GM19193 (cell line): ENCODE data around the gene TTF2.

Experiments
- POLR2A ChIP-seq: IDR thresholded peaks from 4 replicates; pipeline ENCODE4 v1.6.1; 2011; ENCODE audit not compliant: insufficient read depth, insufficient read length; ENCODE audit errors: extremely low read depth

Gene TTF2

GRCh38 chr1:117033772-117034171 lies 26.4 kb upstream of the TTF2 start:
- no peak for TF ChIP-seq POLR2A

DNA sequence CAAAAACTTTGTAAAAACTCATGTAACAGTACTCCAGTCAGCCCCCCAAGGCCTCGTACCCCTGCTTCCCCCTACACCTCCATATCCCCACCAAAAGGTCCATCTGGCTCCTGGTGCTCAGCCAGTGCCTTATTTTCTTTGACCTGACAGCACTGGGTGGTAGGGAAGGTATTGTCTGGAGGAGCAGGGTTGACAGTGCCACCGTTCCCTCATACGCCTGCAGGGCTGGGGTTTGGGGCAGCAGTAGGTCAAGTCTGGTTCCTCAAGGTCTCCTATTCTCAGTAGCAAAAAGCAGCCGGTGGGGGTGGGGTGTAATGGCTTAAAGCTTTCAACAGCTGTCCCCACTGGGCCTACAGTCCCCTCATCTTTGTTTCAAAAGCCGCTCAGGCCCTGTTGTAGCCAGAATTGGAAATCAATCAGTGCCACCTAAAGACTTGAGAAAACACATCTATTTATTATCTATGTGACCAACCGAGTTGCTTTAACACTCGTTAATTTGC lies 25.3 kb upstream of the TTF2 start:
- TF ChIP-seq POLR2A, result no peak

DNA sequence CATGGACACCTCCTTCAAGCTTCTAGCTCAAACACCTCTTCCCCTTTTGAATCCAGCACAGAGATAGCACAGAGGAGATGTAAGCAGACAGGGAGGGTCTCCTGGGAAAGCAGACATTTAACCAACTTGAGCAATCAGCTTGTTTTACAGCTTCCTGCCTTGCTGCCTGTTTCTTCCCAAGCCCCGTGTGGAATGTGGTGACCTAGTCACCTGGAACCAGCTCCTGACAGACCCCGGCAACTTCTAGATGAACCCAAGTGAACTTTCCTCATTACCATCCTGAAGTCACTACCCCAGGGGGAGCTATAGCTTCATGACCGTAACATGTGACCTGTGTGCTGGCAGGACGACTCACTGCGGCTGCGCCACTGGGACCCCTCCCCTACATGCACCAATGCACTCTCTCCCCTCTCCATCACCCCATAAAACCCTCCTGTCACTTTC lies 24.1 kb upstream of the TTF2 start:
- TF ChIP-seq POLR2A, result no peak

GRCh38 chr1:117037802-117038201 lies 22.3 kb upstream of the TTF2 start:
- TF ChIP-seq POLR2A, result no peak

DNA sequence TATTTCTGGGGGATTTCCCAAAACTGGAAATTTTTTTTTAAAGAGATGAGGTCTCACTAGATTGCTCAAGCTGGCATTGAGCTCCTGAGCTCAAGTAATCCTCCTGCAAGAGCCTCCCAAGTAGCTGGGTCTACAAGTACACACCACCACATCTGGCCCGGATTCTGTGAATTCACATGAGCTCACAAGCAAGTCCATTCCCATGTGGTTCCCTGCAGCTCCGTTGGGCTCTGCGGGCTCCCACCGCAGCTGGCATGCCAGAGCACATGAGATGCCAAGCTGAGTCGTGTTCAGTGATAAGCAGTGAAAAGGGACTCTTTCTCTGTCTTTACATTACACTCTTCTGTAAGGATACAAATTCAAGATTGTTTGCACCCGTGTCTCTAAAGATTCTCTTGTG lies 21.9 kb upstream of the TTF2 start:
- TF ChIP-seq POLR2A, result no peak

GRCh38 chr1:117044217-117044616 lies 15.9 kb upstream of the TTF2 start:
- TF ChIP-seq POLR2A, result no peak

DNA sequence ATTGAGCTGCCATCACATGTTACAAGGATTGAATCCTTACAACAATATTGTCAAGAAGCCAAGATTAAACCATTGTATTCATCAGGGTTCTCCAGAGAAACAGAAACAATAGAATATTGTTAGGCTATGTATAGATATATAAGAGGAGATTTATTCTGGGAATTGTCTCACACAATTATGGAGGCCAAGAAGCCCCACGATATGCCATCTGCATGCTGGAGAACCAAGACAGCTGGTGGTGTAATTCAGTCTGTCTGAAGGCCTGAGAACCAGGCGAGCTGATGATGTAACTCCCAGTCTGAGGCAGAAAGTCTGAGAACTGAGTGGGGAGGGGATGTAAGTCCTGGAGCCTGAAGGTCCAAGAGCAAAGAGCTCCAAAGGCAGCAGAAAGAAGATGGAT lies 14.5 kb upstream of the TTF2 start:
- no peak for TF ChIP-seq POLR2A

- no peak for TF ChIP-seq POLR2A
Measured at GRCh38 chr1:117046781-117047180, 13.3 kb upstream of the TTF2 start.

- TF ChIP-seq POLR2A, result no peak
Measured at GRCh38 chr1:117047271-117047670, 12.9 kb upstream of the TTF2 start.

DNA sequence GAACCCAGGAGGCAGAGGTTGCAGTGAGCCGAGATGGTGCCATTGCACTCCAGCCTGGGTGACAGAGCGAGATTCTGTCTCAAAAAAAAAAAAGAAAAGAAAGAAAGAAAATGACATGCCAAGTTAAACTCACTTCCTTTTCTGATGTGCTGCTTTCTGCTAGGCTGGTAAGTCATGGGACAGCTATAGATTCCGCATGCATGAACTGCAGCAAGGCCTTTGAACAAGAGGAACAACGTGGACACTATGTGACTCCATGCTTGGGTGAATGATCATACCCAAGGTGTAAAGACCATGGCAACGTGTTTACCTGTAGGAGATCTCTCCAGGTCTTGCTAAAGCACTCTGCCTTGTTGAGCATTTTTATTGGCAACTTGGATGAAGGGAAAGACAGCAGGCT lies 10.3 kb upstream of the TTF2 start:
- TF ChIP-seq POLR2A, result no peak

GRCh38 chr1:117051224-117052064 lies 8.7 kb upstream of the TTF2 start:
- TF ChIP-seq POLR2A, result no peak

- TF ChIP-seq POLR2A, result no peak
Measured at GRCh38 chr1:117054068-117054467, 6.1 kb upstream of the TTF2 start.

DNA sequence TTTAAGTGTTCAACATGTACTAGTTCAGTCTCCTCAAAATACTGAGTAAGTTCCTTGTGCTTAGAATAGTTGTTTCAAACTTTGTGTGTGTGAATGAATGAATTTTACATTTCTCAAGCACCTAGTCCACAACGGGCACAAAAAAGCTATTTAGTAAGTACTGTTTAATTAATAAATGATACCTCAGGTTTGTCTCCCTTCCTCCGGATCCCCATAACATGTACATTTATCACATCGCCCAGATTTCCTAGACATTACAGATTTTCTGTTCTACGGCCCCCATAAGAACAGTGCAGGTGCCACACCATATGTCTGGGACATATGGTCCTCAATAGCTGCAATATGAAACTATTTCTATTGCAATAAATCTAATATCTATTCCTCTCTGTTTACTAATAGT lies 1.3 kb upstream of the TTF2 start:
- TF ChIP-seq POLR2A, result no peak

DNA sequence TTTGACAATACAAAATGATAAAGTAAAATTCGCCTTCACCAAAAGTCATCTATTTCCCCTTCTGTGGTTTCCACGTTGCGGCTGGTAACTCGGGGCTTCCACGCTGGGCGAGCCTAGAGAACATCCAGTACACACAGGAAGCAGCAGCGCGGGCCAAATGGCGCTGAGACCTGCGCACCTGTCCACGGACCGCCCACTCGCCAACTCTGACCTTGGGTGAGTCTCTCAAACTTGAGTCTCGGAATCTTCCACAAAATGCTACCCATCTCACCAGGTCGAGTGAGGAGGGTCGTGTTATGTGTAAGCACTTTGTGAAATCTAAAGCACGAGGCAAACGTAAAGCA lies 820 bp upstream of the TTF2 start:
- no peak for TF ChIP-seq POLR2A

DNA sequence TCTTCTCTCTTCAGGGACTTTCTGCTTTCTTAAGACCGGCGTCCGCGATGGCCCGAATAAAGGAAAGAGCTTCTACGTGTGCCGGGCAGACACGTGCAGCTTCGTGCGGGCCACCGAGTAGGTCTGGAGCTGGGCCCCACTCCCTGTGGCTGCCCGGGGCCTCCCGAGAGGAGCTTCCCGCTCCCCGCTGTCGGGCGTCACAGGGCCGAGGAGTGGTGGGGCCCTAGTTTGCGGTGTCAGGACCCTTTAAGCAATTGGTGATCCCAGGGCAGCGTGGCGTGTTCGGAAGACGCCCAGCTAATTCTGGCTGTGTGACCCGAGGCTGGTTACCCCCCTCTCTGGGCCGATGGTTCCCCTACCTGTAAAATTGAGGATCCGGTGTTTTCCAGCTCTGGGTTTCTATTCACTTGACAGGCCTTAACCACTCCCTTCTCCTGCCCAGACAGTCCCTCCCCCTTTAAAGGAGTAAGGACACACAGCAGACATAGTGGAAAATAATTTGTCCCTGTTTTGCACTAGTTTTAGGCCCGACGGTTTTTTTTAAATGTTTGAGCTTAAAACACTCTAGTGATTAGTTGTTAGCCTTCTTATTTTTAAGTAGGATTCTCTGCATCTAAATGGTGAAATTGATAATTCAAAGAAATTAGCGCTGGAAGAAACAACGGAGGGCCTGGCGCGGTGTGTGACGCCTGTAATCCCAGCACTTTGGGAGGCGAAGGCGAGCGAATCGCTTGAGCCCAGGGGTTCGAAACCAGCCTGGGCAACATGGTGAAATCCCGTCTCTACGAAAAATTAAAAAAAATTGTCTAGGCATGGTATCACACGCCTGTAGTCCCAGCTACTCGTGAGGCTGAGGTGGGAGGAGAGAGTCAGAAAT lies 553 bp downstream of the TTF2 start:
- TF ChIP-seq POLR2A, result no peak

GRCh38 chr1:117061986-117062415 lies 1.9 kb downstream of the TTF2 start:
- no peak for TF ChIP-seq POLR2A
